Spinal cord (tissue), 10 donors: ENCODE measurements around the gene LRRC61. TPM values are rescaled to one million over a fixed set of nuclear protein-coding genes. Genes with fewer than 3 reads are reported as not detected.

ENCODE experiments used
- DNase-seq, 6 donors: peaks; one replicate each; pipeline versions ENCODE4 v3.0.0 to v3.0.0-alpha.2; 2013 to 2015; ENCODE audit warnings: low spot score in 6 of 6, low read depth in 4 of 6
- H3K27ac ChIP-seq: one replicate; pipeline ENCODE4 v1.5.1; 2013; ENCODE audit warnings: low read depth, low read length, control low read depth
- H3K27me3 ChIP-seq: one replicate; pipeline ENCODE4 v1.6.1; 2013; ENCODE audit warnings: low read length; ENCODE audit not compliant: control insufficient read depth, insufficient read depth
- H3K36me3 ChIP-seq: one replicate; pipeline ENCODE4 v1.6.1; 2013; ENCODE audit warnings: low read length; ENCODE audit not compliant: control insufficient read depth, insufficient read depth
- H3K4me1 ChIP-seq: one replicate; pipeline ENCODE4 v1.6.1; 2013; ENCODE audit warnings: low read length; ENCODE audit not compliant: control insufficient read depth, insufficient read depth
- H3K4me3 ChIP-seq: one replicate; pipeline ENCODE4 v1.5.1; 2013; ENCODE audit warnings: low read depth, low read length, control low read depth
- H3K9me3 ChIP-seq: one replicate; pipeline ENCODE4 v1.6.1; 2013; ENCODE audit warnings: low read length; ENCODE audit not compliant: control insufficient read depth, insufficient read depth
- WGBS: methylation state at CpG from one replicate; pipeline ENCODE4 v1.1.5; 2013; ENCODE audit warnings: missing lambda C conversion rate; ENCODE audit not compliant: insufficient coverage; 5-methylcytosine and 5-hydroxymethylcytosine counted together
- polyA plus RNA-seq, 2 donors: library from polyadenylated mRNA; unstranded; fragments of 120-200 nt; gene quantifications; one replicate each; pipeline ENCODE4 v1.2.1, GENCODE V29; 2013; ENCODE audit not compliant: insufficient read length in 2 of 2
- total RNA-seq, 2 donors: library from RNA; depleted of rRNA in 1 of 2; stranded (reverse); fragments of 120-200 nt in 1 of 2; fragments of >200 nt in 1 of 2; gene quantifications; one replicate each; pipeline versions ENCODE4 v1.2.3 to v1.2.4, GENCODE V29; 2013 to 2014
- donor health status: healthy.

Gene LRRC61
- total and polyA plus RNA-seq, 4 donors: 8.1 to 38.6 (median 23.5) TPM

DNA sequence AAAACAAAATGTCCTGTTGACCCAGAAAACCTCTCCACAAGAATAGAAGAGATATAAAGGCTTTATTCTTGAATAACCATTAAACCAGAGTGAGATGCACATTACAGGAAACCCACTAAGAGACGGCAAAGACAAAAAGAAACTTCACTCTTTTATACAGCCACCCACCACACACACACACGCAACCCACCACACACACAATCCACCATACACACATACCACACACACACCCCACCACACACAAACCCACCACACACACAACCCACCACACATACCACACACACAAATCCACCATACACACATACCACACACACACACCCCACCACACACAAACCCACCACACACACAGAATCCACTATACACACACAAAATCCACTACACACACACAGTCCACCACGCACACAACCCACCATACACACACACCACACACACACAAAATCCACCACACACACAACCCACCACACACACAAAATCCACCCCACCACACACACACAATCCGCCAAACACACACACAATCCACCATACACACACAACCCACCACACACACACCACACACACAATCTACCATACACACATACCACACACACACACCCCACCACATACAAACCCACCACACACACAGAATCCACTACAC lies 36.0 kb downstream of the LRRC61 start:
- no peak for DNase-seq
- 88% methylated on average over 4 of the region's 4 CpGs for WGBS
- H3K27me3 ChIP-seq: no peaks in the 10 kb centered on the region
- no peak overlapping the region for H3K27ac ChIP-seq
- peaks cover 13% of the 10 kb centered on the region for H3K4me1 ChIP-seq
- no peak overlapping the region for H3K4me3 ChIP-seq
- no peaks in the 10 kb centered on the region for H3K9me3 ChIP-seq
- H3K36me3 ChIP-seq: no peaks in the 10 kb centered on the region

DNA sequence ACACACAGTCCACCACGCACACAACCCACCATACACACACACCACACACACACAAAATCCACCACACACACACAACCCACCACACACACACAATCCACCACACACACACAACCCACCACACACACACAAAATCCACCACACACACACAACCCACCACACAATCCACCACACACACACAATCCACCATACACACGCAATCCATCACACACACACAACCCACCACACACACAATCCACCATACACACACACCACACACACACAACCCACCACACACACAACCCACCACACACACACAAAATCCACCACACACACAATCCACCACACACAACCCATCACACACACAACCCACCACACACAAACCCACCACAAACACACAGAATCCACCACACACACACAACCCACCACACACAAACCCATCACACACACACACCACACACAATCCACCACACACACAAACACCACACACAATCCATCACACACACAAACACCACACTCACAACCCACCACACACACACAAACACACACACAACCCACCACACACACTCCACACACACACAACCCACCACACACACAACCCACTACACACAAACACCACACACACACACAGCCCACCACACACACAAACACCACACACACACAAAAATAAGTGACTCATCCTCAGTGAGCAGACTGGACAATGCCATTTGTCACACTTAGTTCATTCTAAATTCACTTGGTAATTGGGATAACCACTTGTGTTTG lies 36.6 kb downstream of the LRRC61 start:
- peaks cover 13% of the 10 kb centered on the region for H3K4me1 ChIP-seq
- H3K36me3 ChIP-seq: no peaks in the 10 kb centered on the region
- DNase-seq: no peak
- 90% methylated on average over 2 of the region's 2 CpGs for WGBS
- no peak overlapping the region for H3K27ac ChIP-seq
- no peaks in the 10 kb centered on the region for H3K9me3 ChIP-seq
- H3K27me3 ChIP-seq: no peaks in the 10 kb centered on the region
- no peak overlapping the region for H3K4me3 ChIP-seq

DNA sequence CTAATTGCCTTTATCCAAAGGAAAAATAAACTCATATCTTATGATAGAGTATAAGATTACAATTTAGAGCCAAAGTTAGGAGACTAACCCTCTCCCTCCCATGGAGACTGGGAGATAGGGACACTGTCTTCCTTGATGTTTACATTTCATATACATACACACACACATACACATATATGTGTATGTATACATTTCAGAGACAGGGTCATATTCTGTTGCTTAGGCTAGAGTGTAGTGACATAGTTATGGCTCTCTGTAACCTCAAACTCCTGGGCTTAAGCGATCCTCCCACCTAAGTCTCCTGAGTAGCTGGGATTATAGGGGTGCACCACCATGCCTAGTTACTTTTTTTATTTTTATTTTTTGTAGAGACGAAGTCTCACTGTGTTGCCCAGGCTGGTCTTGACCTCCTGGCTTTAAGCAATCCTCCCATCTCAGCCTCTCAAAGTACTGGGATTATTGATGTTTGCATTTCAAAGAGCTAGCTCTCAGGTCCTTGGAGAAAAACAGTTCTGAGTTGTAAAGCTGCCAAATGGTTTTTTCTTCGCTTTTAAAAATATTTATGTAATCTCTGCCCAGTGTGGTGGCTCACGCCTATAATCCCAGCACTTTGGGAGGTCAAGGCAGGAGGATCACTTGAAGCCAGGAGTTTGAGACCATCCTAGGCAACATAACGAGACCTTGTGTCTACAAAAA lies 37.4 kb downstream of the LRRC61 start:
- 78% methylated on average over 2 of the region's 5 CpGs for WGBS
- no peaks in the 10 kb centered on the region for H3K27me3 ChIP-seq
- DNase-seq: no peak

DNA sequence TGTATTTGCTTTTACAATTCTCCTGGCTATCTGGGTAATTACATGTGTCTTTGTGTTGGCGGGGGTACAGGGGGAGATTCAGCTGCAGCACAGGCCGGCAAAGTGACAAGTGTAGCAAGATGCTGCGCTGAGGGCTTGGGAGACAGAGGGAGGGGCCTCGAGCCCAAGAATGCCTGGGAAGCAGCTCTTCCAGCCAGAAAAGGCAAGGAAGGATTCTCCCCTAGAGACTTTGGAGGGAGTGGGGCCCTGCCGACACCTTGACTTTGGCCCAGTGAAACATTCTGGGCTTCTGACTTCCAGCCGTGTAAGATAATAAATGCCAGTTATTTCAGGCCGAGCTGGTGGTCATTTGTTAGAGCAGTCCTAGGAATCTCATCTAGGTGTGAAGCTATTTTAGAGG lies 38.2 kb downstream of the LRRC61 start:
- no peak overlapping the region for H3K27ac ChIP-seq
- 37% methylated on average over 7 of the region's 7 CpGs for whole genome bisulfite sequencing
- H3K36me3 ChIP-seq: no peaks in the 10 kb centered on the region
- DNase-seq: no peak
- peaks cover 13% of the 10 kb centered on the region for H3K4me1 ChIP-seq
- H3K9me3 ChIP-seq: no peaks in the 10 kb centered on the region
- no peak overlapping the region for H3K4me3 ChIP-seq
- no peaks in the 10 kb centered on the region for H3K27me3 ChIP-seq

More for the DNA sequence above, 37.4 kb downstream of the LRRC61 start:
- H3K4me3 ChIP-seq: no peak overlapping the region
- H3K27ac ChIP-seq: no peak overlapping the region
- H3K9me3 ChIP-seq: no peaks in the 10 kb centered on the region
- no peaks in the 10 kb centered on the region for H3K36me3 ChIP-seq
- peaks cover 13% of the 10 kb centered on the region for H3K4me1 ChIP-seq

DNA sequence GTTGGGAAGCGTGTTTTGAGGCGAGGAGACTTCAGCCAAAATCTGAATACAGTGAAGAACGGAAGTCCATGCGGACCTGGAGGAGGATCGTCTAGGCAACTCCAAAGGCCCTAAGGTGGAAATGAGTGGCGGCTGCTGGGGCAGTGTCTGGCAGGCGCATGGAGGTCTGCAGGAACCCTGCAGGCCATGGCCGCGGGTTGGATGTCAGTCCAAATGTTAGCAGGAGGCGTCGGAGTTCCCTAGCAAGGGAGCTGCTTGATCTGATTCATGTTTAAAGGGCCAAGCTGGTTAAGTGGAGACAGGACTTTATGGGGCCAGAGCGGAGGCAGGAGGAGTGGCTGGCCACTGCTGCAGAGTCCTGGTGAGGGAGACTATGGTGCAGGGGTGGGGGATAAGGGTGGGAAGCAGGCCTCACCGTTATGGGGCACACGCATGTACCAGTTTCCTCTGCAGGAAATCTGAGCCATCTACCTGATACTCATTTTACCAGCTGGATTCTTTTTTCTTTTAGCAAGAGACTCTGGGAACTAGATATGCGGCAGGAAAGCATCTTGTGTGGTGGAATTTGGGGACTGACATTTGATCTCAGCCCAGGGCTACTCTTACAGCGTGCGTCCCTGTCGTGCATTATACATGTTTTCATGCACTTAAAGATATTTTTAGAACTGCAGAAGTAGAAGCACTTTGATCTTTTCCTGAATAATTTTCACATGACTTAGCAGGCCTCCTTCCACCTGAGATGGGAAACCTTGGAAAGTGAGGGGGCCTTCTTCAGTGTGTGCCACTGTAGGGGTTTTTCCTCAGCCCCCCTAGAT lies 38.9 kb downstream of the LRRC61 start:
- Histone ChIP-seq H3K27me3 (no peaks in the 10 kb centered on the region), H3K4me1 (peaks cover 13% of the 10 kb centered on the region), H3K27ac (no peak overlapping the region), H3K36me3 (no peaks in the 10 kb centered on the region), H3K4me3 (no peak overlapping the region), H3K9me3 (no peaks in the 10 kb centered on the region)
- WGBS: 58% methylated on average over 12 of the region's 18 CpGs
- DNase-seq: no peak

DNA sequence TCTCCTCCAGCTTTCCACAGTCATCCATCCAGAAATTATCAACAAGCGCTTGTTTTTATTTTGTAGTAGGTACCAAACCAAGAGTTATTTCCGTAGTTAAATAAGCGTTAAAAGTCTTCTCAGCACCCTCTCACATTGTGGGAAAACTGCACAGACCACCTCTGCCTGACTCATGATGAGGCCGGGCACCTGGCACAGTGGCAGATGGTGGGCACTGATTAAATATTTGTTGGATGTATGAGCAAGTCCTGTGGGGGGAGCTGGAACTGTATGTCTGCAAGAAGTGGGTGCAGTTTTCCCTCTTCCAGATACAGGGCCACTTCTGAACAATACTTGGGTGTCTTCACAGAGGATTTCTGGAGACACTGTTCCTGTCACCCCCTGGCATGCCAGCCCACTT lies 40.2 kb downstream of the LRRC61 start:
- WGBS: 57% methylated on average over 1 of the region's 4 CpGs
- DNase-seq: no peak
- Histone ChIP-seq H3K9me3 (no peaks in the 10 kb centered on the region), H3K36me3 (no peaks in the 10 kb centered on the region), H3K27me3 (no peaks in the 10 kb centered on the region), H3K27ac (no peak overlapping the region), H3K4me1 (peaks cover 19% of the 10 kb centered on the region), H3K4me3 (no peak overlapping the region)

DNA sequence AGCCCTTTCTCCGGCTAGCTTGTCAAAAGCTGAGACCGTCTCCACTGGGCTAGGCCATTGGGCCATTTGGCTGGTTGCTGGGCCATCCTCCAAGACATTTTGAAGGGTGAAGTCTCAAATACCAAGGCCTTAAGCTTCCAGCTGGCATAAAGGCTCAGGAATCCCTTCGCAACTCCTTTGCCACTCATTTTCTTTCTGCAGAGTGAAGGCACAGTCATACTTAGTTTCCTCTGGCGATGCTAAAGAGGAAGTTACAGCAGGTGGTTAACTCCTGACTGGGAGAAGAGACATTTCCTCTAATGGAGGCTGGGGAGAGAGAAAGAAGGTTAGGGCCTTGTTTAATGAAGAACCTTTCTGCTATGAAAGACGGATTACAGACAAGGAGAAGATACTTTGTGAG lies 40.7 kb downstream of the LRRC61 start:
- Histone ChIP-seq H3K36me3 (no peaks in the 10 kb centered on the region), H3K4me3 (no peak overlapping the region), H3K27me3 (no peaks in the 10 kb centered on the region), H3K9me3 (no peaks in the 10 kb centered on the region), H3K4me1 (peaks cover 19% of the 10 kb centered on the region), H3K27ac (no peak overlapping the region)
- WGBS: 84% methylated on average over 4 of the region's 5 CpGs
- no peak for DNase-seq

DNA sequence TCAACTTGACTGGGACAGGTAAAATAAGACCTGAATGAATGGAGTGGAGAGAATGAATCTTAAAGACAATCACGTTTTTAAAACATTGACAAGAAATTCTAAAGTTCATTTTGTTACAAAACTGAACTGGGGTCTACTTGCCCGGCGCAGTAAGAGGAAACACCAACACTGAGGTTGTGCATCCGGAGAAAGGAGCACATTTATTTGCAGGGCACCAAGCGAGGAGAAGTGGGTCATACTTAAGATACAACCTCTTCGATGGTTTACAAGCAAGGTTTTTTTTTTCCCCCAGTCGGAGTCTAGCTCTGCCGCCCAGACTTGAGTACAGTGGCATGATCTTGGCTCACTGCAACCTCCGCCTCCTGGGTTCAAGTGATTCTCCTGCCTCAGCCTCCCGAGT lies 42.0 kb downstream of the LRRC61 start:
- WGBS: 89% methylated on average over 6 of the region's 10 CpGs
- DNase-seq: no peak
- no peak overlapping the region for H3K27ac ChIP-seq
- no peaks in the 10 kb centered on the region for H3K9me3 ChIP-seq
- H3K36me3 ChIP-seq: peaks cover 8% of the 10 kb centered on the region
- no peak overlapping the region for H3K4me3 ChIP-seq
- peaks cover 31% of the 10 kb centered on the region for H3K4me1 ChIP-seq
- no peaks in the 10 kb centered on the region for H3K27me3 ChIP-seq

DNA sequence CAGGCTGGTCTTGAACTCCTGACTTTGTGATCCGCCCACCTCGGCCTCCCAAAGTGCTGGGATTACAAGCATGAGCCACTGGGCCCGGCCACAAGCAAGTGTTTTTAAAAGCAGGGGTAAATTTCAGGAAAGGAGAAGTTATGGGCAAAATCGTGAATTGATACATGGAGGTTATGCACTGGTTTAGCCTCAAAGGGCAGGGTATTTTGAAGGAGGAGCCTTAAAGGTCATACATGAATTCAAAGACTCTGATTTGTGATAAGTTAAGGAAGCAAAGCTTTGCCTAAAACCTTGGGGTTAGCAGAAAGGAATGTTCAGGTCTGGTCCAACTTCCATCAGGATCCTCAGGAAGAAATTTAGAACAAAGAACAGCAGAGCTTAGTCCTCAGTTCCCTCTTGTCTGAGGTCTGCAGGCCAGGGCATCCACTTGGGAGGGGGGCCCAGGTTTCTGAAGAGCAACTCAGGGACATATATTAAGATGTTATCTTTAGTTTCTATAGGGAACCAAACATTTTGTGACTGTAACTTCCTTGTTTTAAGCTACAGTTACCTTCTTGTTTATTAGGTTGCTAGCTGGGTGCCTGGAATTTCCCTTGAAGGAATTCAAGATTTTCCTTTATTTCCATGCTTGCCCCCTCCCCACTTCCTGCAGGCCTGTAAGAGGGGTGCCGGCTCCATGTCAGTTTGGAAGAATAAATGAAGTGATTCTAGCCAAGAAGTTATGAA lies 42.7 kb downstream of the LRRC61 start:
- 84% methylated on average over 4 of the region's 5 CpGs for WGBS
- Histone ChIP-seq H3K4me1 (peaks cover 38% of the 10 kb centered on the region), H3K27ac (peak overlapping the region; percentile 3), H3K27me3 (no peaks in the 10 kb centered on the region), H3K9me3 (no peaks in the 10 kb centered on the region), H3K36me3 (peaks cover 11% of the 10 kb centered on the region), H3K4me3 (no peak overlapping the region)
- no peak for DNase-seq
